HG02884 (cell line): Measurements from ENCODE around the gene CALR.
"Not testable (repeated sequence)": the region's sequence is repeated elsewhere in the genome, so short reads cannot be mapped to it uniquely, and the experiment has no call there.

Experiments
- ATAC-seq: cut with Tn5 transposase; IDR thresholded peaks from one replicate; pipeline ENCODE4 v1.9.1; 2021; ENCODE audit warnings: mild to moderate bottlenecking, moderate library complexity; ENCODE audit not compliant: unreplicated experiment

CALR gene

DNA sequence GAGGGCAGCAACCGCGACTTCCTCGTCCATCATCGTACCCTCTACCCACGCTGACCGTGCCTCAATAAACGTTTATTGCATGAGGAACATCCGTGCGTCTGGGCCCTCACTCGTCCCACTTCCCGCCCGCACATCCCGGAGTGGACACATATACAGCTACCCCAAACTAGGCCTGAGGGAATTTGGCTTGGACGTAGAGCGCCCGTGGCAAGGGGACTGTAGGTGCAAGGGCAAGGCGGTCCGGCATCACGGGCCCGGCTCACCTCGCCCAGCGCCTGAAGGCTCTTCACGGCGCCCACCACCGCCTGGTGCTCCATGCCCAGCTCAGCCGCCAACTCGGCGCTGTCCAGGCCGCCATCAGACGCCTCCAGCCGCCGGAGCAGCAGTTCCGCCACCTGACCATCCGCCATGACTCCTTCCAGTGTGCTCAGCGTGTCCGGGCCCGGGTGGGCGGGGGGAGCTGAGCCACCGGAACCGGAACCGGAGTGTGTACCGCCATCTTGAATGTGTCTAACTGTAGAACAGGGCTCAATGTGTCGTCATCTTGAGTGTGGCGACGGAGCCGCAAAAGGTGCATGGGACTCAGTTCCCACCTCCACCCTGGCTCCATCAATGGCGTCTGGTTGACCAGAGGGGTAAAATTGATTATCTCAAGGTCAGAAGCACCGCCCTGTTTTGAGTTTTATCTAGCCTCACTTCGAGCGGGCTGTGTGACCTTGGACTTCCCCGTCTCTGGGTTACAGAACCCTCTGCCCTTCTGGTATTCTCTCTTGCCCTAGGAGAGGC, 4.9 kb upstream of the CALR start, which contains the start of gene FARSA:
TSS of gene FARSA (minus strand) at position 425 of the 786 bp plus-strand sequence. CDS start at position 410, 15 bp downstream.
- no peak for ATAC-seq

DNA sequence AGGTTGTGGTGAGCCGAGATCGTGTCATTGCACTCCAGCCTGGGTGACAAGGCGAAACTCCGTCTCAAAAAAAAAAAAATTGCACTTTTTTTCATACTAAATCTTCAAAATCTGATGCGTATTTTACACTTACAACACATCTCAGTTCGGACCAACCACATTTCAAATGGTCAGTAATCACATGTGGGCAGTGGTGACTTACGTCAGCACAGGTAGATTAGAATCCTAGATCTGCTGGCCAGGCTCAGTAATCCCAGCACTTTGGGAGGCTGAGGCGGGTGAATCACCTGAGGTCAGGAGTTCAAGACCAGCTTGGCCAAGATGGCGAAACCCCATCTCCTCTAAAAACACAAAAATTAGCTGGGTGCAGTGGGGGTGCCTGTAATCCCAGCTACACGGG, 3.3 kb upstream of the CALR start:
- ATAC-seq = no peak

DNA sequence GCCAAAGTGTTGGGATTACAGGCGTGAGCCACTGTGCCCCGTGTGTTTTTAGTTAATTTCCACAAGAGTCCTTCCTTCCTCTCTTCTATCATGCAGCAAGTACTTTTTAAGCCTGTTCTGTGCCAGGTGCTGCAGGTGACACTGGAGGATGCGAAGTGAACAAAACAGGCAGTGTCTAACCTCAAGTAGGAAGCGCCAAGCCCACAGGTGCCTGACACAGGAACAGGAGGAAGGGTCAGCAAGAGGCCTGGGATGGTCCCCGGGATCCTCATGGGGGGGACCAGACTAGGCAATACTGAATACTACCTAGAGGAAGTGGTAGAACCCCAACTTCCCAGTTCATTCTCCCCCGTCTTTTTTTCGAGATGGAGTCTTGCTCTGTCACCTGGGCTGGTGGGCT, 1.8 kb upstream of the CALR start:
- no peak for ATAC-seq

GRCh38 chr19:12937093-12937926, 1.1 kb upstream of the CALR start:
- ATAC-seq = no peak

GRCh38 chr19:12938779-12939601, 581 bp downstream of the CALR start:
- ATAC-seq = no peak

- no peak for ATAC-seq
Observed at GRCh38 chr19:12939975-12940423, 1.6 kb downstream of the CALR start.

DNA sequence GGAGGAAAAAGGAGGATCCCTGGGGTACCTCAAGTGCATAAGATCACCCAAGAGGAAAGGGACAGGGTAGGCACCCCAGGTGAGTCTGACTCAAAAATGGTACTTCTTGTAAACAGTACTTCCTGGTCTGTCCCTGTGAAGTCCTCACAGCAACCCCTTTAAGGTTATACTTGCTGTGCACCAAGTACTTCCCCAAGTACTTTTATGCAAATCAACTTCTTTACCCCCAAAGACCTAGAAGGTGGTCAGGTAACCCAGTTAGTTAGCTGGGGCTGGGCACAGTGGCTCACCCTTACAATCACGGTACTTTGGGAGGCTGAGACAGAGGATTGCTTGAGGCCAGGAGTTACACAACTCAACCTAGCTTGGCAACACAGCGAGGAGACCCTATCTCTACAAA, 2.5 kb downstream of the CALR start:
- no peak for ATAC-seq

DNA sequence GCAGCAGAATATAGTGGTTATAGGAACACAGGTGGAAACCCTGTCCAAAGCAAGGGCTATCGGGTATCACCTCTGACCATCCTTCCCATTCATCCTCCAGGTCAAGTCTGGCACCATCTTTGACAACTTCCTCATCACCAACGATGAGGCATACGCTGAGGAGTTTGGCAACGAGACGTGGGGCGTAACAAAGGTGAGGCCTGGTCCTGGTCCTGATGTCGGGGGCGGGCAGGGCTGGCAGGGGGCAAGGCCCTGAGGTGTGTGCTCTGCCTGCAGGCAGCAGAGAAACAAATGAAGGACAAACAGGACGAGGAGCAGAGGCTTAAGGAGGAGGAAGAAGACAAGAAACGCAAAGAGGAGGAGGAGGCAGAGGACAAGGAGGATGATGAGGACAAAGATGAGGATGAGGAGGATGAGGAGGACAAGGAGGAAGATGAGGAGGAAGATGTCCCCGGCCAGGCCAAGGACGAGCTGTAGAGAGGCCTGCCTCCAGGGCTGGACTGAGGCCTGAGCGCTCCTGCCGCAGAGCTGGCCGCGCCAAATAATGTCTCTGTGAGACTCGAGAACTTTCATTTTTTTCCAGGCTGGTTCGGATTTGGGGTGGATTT, 5.1 kb downstream of the CALR start:
- ATAC-seq = no peak

- no peak for ATAC-seq
Observed at GRCh38 chr19:12944104-12944674, 5.8 kb downstream of the CALR start.

- peak; percentile 77 for ATAC-seq
Observed at GRCh38 chr19:12945479-12946091, 7.2 kb downstream of the CALR start, which contains the start of gene RAD23A. Gene RAD23A (plus strand): TSS chr19:12945862. CDS start chr19:12945949, 87 bp downstream.

DNA sequence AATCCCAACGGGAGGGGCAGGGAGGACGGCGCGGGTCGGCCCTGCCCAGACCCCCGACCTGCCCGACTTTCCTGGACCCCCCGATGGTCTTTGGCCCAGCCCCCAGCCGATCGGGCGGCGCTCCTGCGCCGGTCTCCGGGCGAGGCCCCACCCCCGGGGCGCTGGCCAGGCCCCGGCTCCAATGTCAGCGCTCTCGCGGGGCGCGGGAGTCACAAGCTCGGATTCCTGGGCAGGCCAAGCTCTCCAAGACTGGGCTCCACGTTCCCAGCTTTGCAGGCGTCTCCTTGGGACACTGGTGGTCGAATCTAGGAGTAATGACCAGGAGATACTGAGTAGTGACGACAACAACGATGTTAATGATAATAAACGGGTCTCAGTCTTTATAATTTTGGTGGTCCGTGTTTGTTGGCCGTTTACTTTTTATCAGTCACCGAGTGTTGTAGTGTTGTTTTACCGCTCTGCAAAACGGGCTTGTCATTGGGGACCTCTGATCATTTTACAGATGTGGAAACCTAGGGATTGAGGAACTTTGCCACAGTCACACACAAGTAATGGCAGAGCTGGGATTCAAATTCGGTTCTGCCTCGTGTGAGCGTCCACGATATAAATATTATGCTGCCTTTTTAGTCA, 7.8 kb downstream of the CALR start:
- ATAC-seq = peak; percentile 29

DNA sequence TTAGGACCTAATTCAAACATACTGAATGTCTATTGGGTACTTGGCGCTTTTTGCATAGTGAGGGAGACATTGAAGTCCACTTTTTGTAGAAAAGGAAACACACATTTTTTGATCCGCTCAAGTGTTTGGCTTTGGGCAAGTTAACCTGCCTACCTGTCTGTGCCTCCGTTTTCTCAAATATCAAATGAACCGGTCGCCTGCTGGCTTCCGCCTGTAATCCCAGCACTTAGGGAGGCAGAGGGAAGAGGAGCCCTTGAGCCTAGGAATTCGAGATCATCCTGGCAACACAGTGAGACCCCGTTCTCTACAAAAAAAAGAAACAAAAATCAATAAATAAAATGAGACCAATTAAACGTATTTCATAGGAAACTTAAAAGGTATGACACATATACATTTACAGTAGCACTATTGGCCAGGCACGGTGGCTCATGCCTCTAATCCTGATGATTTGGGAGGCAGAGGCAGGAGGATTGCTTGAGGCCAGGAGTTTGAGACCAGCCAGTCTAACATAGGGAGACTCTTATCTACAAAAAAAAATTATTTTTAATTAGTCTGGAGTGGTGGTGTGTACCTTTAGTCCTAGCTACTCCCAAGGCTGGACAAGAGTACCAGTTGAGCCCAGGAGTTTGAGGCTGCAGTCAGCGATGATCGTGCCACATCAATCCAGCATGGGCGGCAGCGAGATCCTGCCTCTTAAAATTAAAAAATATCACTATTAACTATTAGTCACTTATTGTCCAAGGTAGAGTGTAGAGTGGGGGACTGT, 8.5 kb downstream of the CALR start:
- no peak for ATAC-seq

DNA sequence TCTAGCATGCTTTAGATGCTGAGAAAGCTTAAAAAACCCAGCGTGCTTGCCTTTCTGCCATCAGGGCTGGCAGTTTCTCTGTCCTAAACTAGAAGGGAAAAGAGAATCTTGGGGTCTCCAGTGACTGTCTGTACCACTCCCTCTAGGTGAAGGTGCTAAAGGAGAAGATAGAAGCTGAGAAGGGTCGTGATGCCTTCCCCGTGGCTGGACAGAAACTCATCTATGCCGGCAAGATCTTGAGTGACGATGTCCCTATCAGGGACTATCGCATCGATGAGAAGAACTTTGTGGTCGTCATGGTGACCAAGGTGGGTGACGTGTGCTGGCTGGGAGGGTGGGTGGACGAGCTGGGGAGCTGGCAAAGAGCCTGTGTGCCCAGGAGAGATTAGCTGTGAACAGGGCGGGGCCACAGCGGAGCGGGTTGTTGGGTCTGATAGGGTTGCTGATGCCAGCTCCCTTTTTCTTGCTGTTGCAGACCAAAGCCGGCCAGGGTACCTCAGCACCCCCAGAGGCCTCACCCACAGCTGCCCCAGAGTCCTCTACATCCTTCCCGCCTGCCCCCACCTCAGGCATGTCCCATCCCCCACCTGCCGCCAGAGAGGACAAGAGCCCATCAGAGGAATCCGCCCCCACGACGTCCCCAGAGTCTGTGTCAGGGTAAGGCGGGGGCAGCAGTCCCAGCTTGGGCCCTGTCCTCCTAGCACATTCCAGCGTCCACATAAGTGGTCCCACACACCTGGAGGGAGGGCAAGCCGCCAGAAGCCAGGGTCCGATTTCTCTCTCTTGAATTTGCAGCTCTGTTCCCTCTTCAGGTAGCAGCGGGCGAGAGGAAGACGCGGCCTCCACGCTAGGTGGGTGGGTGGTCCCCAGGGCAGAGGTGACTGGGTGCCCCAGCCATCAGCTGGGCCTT, 9.5 kb downstream of the CALR start:
- no peak for ATAC-seq

GRCh38 chr19:12948612-12949362, 10.4 kb downstream of the CALR start:
- no peak for ATAC-seq

DNA sequence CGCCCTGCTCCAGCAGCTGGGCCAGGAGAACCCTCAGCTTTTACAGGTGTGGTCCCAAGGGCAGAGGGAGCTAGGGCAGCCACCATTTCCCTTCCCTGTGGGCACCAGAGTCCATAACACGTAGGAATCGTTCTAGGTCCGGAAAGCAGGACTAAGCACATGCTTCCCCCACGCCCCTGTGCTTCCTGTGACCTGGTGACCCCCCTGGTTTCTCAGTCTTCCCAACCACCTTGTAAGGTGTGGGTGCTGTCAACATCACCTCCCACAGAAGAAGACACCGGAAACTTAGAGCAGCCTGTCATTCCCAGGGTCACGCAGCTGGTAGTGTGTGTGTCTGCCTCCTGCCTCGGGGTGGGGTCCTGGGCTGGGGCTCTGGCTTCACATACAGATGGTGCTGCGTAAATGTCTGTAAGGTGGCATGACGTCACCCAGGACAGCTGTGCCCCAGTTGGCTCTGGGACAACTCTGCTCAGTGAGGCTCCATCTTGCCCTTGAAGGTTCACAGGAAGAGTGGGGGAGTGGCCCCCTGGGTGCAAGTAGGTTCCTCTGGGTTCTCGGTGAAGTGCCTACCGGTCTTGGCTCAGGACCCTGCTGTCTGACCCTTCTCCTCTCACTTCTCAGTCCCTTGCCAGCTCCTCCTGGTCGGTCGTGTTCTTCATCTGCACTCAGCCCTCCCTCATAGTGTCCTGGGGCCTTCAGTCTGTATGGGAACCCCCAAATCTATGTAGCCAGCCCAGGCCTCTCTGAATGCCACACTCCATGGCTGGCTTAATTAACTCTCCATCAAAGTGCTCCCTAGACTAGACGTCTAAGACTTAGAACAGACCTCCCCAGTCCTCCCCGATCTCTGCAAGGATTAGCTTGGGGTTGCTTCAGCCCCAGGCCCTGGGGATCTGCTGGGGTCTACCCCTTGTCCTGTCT, 11.2 kb downstream of the CALR start:
- ATAC-seq = no peak

DNA sequence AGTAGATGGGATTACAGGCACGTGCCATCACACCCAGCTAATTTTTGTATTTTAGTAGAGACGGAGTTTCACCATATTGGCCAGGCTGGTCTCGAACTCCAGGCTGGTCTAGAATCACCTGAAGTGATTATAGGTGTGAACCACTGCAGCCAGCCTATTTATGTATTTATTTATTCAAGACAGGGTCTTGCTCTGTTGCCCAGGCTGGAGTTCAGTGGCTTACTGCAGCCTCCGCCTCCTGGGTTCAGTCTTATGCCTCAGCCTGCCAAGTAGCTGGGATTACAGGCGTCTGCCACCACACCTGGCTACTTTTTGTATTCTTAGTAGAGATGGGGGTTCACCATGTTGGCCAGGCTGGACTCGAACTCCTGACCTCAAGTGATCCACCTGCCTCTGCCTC, 13.6 kb downstream of the CALR start:
- ATAC-seq = not testable (repeated sequence)
